Trophoblast cell (in vitro differentiated cells and primary cell): ENCODE data around the gene CCDC83.
A peak's percentile ranks its signal among the peaks of the same experiment; 100 is the strongest.

Experiments used
- DNase-seq, 2 donors: peaks; one replicate each; pipeline ENCODE4 v3.0.0-alpha.2; 2016
- H2AFZ ChIP-seq: 2 replicates; pipeline ENCODE4 v1.6.1; 2013; ENCODE audit warnings: low read length, moderate library complexity, mild to moderate bottlenecking; ENCODE audit not compliant: insufficient read depth, poor library complexity
- H2AK5ac ChIP-seq: 2 replicates; pipeline ENCODE4 v1.6.1; 2013; ENCODE audit warnings: mild to moderate bottlenecking, low read length
- H2BK120ac ChIP-seq: 2 replicates; pipeline ENCODE4 v1.6.1; 2013; ENCODE audit warnings: low read length, mild to moderate bottlenecking, moderate library complexity; ENCODE audit not compliant: insufficient read depth, poor library complexity
- H2BK12ac ChIP-seq: 2 replicates; pipeline ENCODE4 v1.6.1; 2013; ENCODE audit warnings: mild to moderate bottlenecking, low read length, moderate library complexity
- H2BK5ac ChIP-seq: 2 replicates; pipeline ENCODE4 v1.6.1; 2013; ENCODE audit warnings: low read length, low read depth, moderate library complexity, mild to moderate bottlenecking; ENCODE audit not compliant: poor library complexity
- H3K14ac ChIP-seq: 2 replicates; pipeline ENCODE4 v1.6.1; 2013; ENCODE audit warnings: mild to moderate bottlenecking, low read length
- H3K18ac ChIP-seq: 2 replicates; pipeline ENCODE4 v1.6.1; 2013; ENCODE audit warnings: mild to moderate bottlenecking, low read length
- H3K23ac ChIP-seq: 2 replicates; pipeline ENCODE4 v1.6.1; 2013; ENCODE audit warnings: low read length
- H3K27ac ChIP-seq: 2 replicates; pipeline ENCODE4 v1.5.1; 2013; ENCODE audit warnings: low read depth, mild to moderate bottlenecking, inconsistent platforms, low read length, moderate library complexity
- H3K27me3 ChIP-seq: 2 replicates; pipeline ENCODE4 v1.6.1; 2013; ENCODE audit warnings: inconsistent platforms, mild to moderate bottlenecking, low read length, moderate library complexity; ENCODE audit not compliant: insufficient read depth
- H3K36me3 ChIP-seq, 2 experiments: 1 replicate in 1 of 2; 2 replicates in 1 of 2; pipeline ENCODE4 v1.6.1; 2013; ENCODE audit warnings: low read length in 2 of 2, mild to moderate bottlenecking in 2 of 2, moderate library complexity in 1 of 2; ENCODE audit not compliant: insufficient read depth in 2 of 2, control insufficient read depth in 1 of 2
- H3K4ac ChIP-seq: 2 replicates; pipeline ENCODE4 v1.6.1; 2013; ENCODE audit warnings: low read depth, mild to moderate bottlenecking, low read length, moderate library complexity
- H3K4me1 ChIP-seq, 2 experiments: 1 replicate in 1 of 2; 2 replicates in 1 of 2; pipeline ENCODE4 v1.6.1; 2013; ENCODE audit warnings: low read length in 2 of 2, mild to moderate bottlenecking in 2 of 2, moderate library complexity in 1 of 2; ENCODE audit not compliant: insufficient read depth in 2 of 2, control insufficient read depth in 1 of 2
- H3K4me2 ChIP-seq: 2 replicates; pipeline ENCODE4 v1.6.1; 2013; ENCODE audit warnings: inconsistent platforms, mild to moderate bottlenecking, low read length, moderate library complexity
- H3K4me3 ChIP-seq: 2 replicates; pipeline ENCODE4 v1.5.1; 2013; ENCODE audit warnings: mild to moderate bottlenecking, low read depth, low read length, inconsistent platforms
- H3K79me1 ChIP-seq: one replicate; pipeline ENCODE4 v1.6.1; 2013; ENCODE audit warnings: low read length
- H3K79me2 ChIP-seq: 2 replicates; pipeline ENCODE4 v1.6.1; 2013; ENCODE audit warnings: low read length, mild to moderate bottlenecking; ENCODE audit not compliant: control insufficient read depth, insufficient read depth, poor library complexity
- H3K9ac ChIP-seq: 2 replicates; pipeline ENCODE4 v1.6.1; 2013; ENCODE audit warnings: mild to moderate bottlenecking, low read length
- H3K9me3 ChIP-seq: 2 replicates; pipeline ENCODE4 v1.6.1; 2013; ENCODE audit warnings: low read depth, mild to moderate bottlenecking, control low read depth, inconsistent platforms, low read length; ENCODE audit not compliant: insufficient read depth
- H4K12ac ChIP-seq: 2 replicates; pipeline ENCODE4 v1.6.1; 2013; ENCODE audit warnings: low read depth, mild to moderate bottlenecking, low read length, moderate library complexity
- H4K8ac ChIP-seq: 2 replicates; pipeline ENCODE4 v1.6.1; 2013; ENCODE audit warnings: low read depth, mild to moderate bottlenecking, low read length, moderate library complexity
- H4K91ac ChIP-seq: one replicate; pipeline ENCODE4 v1.6.1; 2013; ENCODE audit warnings: low read depth, mild to moderate bottlenecking, low read length, moderate library complexity
- WGBS: extraction: QIAGEN DNeasy Blood & Tissue Kit; methylation state at CpG from one replicate; pipeline ENCODE4 v1.1.7; 2013; ENCODE audit warnings: missing lambda C conversion rate; ENCODE audit not compliant: insufficient read length, insufficient coverage; ENCODE audit errors: extremely low coverage; 5-methylcytosine and 5-hydroxymethylcytosine counted together

Gene CCDC83

GRCh38 chr11:85844439-85845123 is 10.6 kb upstream of the CCDC83 start:
- H3K36me3 ChIP-seq = no peaks in the 10 kb centered on the region
- no peak overlapping the region for H3K18ac ChIP-seq
- peak; percentile 70 to 89 for DNase-seq
- H3K4me2 ChIP-seq = no peak overlapping the region
- no peak overlapping the region for H2BK12ac ChIP-seq
- H4K8ac ChIP-seq = no peak overlapping the region
- no peaks in the 10 kb centered on the region for H3K79me1 ChIP-seq
- no peak overlapping the region for H4K91ac ChIP-seq
- H3K79me2 ChIP-seq = no peaks in the 10 kb centered on the region
- H3K23ac ChIP-seq = no peak overlapping the region
- H3K4ac ChIP-seq = no peak overlapping the region
- no peak overlapping the region for H2BK5ac ChIP-seq
- H3K4me3 ChIP-seq = no peak overlapping the region
- H3K9ac ChIP-seq = no peak overlapping the region
- H3K9me3 ChIP-seq = no peaks in the 10 kb centered on the region
- no peak overlapping the region for H2AK5ac ChIP-seq
- peak overlapping the region; percentile 41 for H3K27ac ChIP-seq
- H3K14ac ChIP-seq = no peak overlapping the region
- H4K12ac ChIP-seq = no peak overlapping the region
- no peaks in the 10 kb centered on the region for H3K27me3 ChIP-seq
- no peak overlapping the region for H2BK120ac ChIP-seq
- no CpG with 5 or more reads among the region's 2 CpGs for WGBS
- no peak overlapping the region for H2AFZ ChIP-seq
- H3K4me1 ChIP-seq = peaks cover 0 to 6% of the 10 kb centered on the region in 2 experiments

- no peaks in the 10 kb centered on the region for H3K79me2 ChIP-seq
- H4K8ac ChIP-seq = no peak overlapping the region
- no peak overlapping the region for H3K14ac ChIP-seq
- no peak overlapping the region for H2AFZ ChIP-seq
- no CpG with 5 or more reads among the region's 1 CpG for WGBS
- no peak overlapping the region for H4K12ac ChIP-seq
- no peak overlapping the region for H3K23ac ChIP-seq
- H3K4ac ChIP-seq = no peak overlapping the region
- no peak overlapping the region for H4K91ac ChIP-seq
- H3K4me2 ChIP-seq = no peak overlapping the region
- H3K27ac ChIP-seq = peak overlapping the region; percentile 41
- H3K27me3 ChIP-seq = no peaks in the 10 kb centered on the region
- H3K4me3 ChIP-seq = no peak overlapping the region
- no peaks in the 10 kb centered on the region for H3K9me3 ChIP-seq
- no peak overlapping the region for H2BK5ac ChIP-seq
- H2AK5ac ChIP-seq = no peak overlapping the region
- peaks cover 0 to 6% of the 10 kb centered on the region in 2 experiments for H3K4me1 ChIP-seq
- no peaks in the 10 kb centered on the region for H3K79me1 ChIP-seq
- DNase-seq = peak in 1 of 2 donors; percentile 9
- no peak overlapping the region for H3K18ac ChIP-seq
- no peak overlapping the region for H2BK12ac ChIP-seq
- H3K36me3 ChIP-seq = no peaks in the 10 kb centered on the region
- no peak overlapping the region for H2BK120ac ChIP-seq
- no peak overlapping the region for H3K9ac ChIP-seq
Measured at GRCh38 chr11:85845124-85845631, 10.0 kb upstream of the CCDC83 start.

DNA sequence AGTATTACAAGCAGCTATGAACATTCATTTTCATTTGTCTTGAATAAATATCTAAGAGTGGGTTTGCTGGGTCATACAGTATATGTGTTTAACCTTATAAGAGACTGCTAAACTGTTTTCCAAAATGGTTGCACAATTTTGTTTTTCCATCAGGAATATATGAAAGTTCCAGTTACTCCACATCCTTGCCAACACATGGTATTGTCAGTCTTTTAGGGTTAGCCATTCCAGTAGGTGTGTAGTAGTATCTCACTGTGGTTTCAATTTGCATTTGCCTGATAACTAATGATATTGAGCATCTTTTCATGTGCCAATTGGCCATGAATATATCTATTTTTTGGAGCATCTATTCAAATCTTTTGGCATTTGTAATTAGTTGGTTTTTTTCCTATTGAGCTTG is 7.7 kb upstream of the CCDC83 start:
- H3K36me3 ChIP-seq = no peaks in the 10 kb centered on the region
- H3K4ac ChIP-seq = no peak overlapping the region
- H3K18ac ChIP-seq = no peak overlapping the region
- no peak overlapping the region for H3K4me3 ChIP-seq
- H3K79me2 ChIP-seq = no peaks in the 10 kb centered on the region
- no peak overlapping the region for H3K14ac ChIP-seq
- no peak overlapping the region for H3K27ac ChIP-seq
- H3K27me3 ChIP-seq = no peaks in the 10 kb centered on the region
- H3K23ac ChIP-seq = no peak overlapping the region
- no peak overlapping the region for H2BK120ac ChIP-seq
- no peak overlapping the region for H2AFZ ChIP-seq
- H2BK5ac ChIP-seq = no peak overlapping the region
- H3K4me1 ChIP-seq = peaks cover 0 to 6% of the 10 kb centered on the region in 2 experiments
- DNase-seq = no peak
- H4K8ac ChIP-seq = no peak overlapping the region
- no peak overlapping the region for H3K9ac ChIP-seq
- H4K12ac ChIP-seq = no peak overlapping the region
- no peak overlapping the region for H4K91ac ChIP-seq
- H3K79me1 ChIP-seq = no peaks in the 10 kb centered on the region
- H3K9me3 ChIP-seq = peaks cover 3% of the 10 kb centered on the region
- no peak overlapping the region for H3K4me2 ChIP-seq
- H2BK12ac ChIP-seq = no peak overlapping the region
- no peak overlapping the region for H2AK5ac ChIP-seq

DNA sequence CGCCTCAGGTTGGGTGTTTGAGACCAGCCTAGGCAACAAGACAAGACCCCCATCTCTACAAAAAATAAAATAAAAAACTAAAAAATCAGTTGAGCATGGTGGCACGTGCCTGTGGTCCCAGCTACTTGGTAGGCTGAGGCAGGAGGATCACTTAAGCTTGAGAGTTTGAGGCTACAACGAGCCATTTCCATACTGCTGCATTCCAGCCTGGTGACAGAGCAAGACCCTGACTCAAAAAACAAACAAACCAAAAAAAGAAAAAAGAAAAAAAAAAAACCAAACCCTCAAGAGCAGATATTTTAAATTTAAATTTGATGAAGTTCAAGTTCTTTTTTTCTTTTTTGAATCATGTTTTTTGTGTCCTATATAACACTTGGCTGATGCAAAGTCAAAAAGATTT is 7.2 kb upstream of the CCDC83 start:
- no peak overlapping the region for H3K14ac ChIP-seq
- H4K8ac ChIP-seq = no peak overlapping the region
- H3K27me3 ChIP-seq = no peaks in the 10 kb centered on the region
- H3K79me1 ChIP-seq = no peaks in the 10 kb centered on the region
- no peaks in the 10 kb centered on the region for H3K36me3 ChIP-seq
- no peak overlapping the region for H2AFZ ChIP-seq
- no peak overlapping the region for H4K12ac ChIP-seq
- DNase-seq = no peak
- H3K4me1 ChIP-seq = peaks cover 0 to 6% of the 10 kb centered on the region in 2 experiments
- no peak overlapping the region for H2AK5ac ChIP-seq
- no peak overlapping the region for H3K4me2 ChIP-seq
- H3K18ac ChIP-seq = no peak overlapping the region
- no peak overlapping the region for H3K4ac ChIP-seq
- no peak overlapping the region for H2BK5ac ChIP-seq
- no peak overlapping the region for H3K27ac ChIP-seq
- no peak overlapping the region for H3K4me3 ChIP-seq
- no peak overlapping the region for H3K9ac ChIP-seq
- no peaks in the 10 kb centered on the region for H3K79me2 ChIP-seq
- WGBS = no CpG with 5 or more reads among the region's 3 CpGs
- H3K23ac ChIP-seq = no peak overlapping the region
- no peak overlapping the region for H2BK120ac ChIP-seq
- H4K91ac ChIP-seq = peak overlapping the region; percentile 11
- H3K9me3 ChIP-seq = peaks cover 3% of the 10 kb centered on the region
- H2BK12ac ChIP-seq = peak overlapping the region; percentile 5
